Panc1 (cell line): ENCODE measurements around the gene IGF1R. TPM values are rescaled to one million over a fixed set of nuclear protein-coding genes. Genes with fewer than 3 reads are reported as not detected.

Experiments
- ATAC-seq: fragments of 200-7000 bp; cut with Tn5 transposase; 2 replicates; pipeline ENCODE4 v1.9.1; 2020; ENCODE audit warnings: mild to moderate bottlenecking, moderate library complexity
- BruUV-seq: library from RNA; stranded (reverse); fragments of 400-500 nt; replicated peaks from 2 replicates; lab custom pipeline; 2021; lab: Mats Ljungman, UMichigan
- CTCF ChIA-PET: fragments of 300-600 bp; sonication (Branson Sonifier 250); formaldehyde crosslinking; loops from one replicate; lab custom pipeline; 2022; ENCODE audit warnings: antibody characterized with exemption; lab: Charles Lee
- POLR2A ChIA-PET: fragments of 300-600 bp; sonication (Branson Sonifier 250); formaldehyde crosslinking; loops from one replicate; lab custom pipeline; 2022; ENCODE audit warnings: antibody characterized with exemption; lab: Charles Lee
- DNase-seq: peaks from one replicate; pipeline ENCODE4 v3.0.0-alpha.2; 2010; ENCODE audit warnings: low read depth, low spot score
- H3K27ac ChIP-seq: 2 replicates; pipeline ENCODE4 v1.5.1; 2011; ENCODE audit warnings: mild to moderate bottlenecking, low read length, inconsistent platforms
- H3K27me3 ChIP-seq: fragments of 200-500 bp; sonication (Bioruptor generic); 2 replicates; pipeline ENCODE4 v1.6.0; 2014; ENCODE audit warnings: low read length, inconsistent platforms; ENCODE audit not compliant: control insufficient read depth, insufficient read depth
- H3K36me3 ChIP-seq: fragments of 200-500 bp; sonication (Bioruptor generic); 2 replicates; pipeline ENCODE4 v1.5.1; 2014; ENCODE audit warnings: inconsistent platforms, mild to moderate bottlenecking, low read length, moderate library complexity; ENCODE audit not compliant: control insufficient read depth, insufficient read depth
- H3K4me1 ChIP-seq: 2 replicates; pipeline ENCODE4 v1.5.1; 2011; ENCODE audit warnings: inconsistent platforms, mild to moderate bottlenecking, low read length, moderate library complexity; ENCODE audit not compliant: control insufficient read depth, insufficient read depth
- H3K4me3 ChIP-seq, 2 experiments: 2 replicates each; pipeline ENCODE4 v1.5.1; 2011 to 2012; ENCODE audit warnings: low read depth in 2 of 2, low read length in 2 of 2, mild to moderate bottlenecking in 2 of 2, inconsistent platforms in 1 of 2, moderate library complexity in 1 of 2
- H3K9me3 ChIP-seq: fragments of 200-500 bp; sonication (Bioruptor generic); 2 replicates; pipeline ENCODE4 v1.5.1; 2014; ENCODE audit warnings: low read depth, mild to moderate bottlenecking, inconsistent platforms, low read length, moderate library complexity; ENCODE audit not compliant: control insufficient read depth, insufficient read depth
- CTCF ChIP-seq: fragments of 450-650 bp; IDR thresholded peaks from 2 replicates; pipeline ENCODE4 v1.5.1; 2017; ENCODE audit warnings: mild to moderate bottlenecking
- POLR2AphosphoS5 ChIP-seq: IDR thresholded peaks from 2 replicates; pipeline ENCODE4 v1.6.1; 2012; ENCODE audit warnings: mild to moderate bottlenecking, low read depth, low read length, moderate library complexity
- REST ChIP-seq, 2 experiments: IDR thresholded peaks; 2 replicates each; pipeline ENCODE4 v1.6.1; 2011 to 2012; ENCODE audit warnings: low read depth in 2 of 2, control low read depth in 1 of 2, low read length in 1 of 2, mild to moderate bottlenecking in 1 of 2, moderate library complexity in 1 of 2; ENCODE audit not compliant: insufficient read depth in 1 of 2
- SIN3A ChIP-seq: IDR thresholded peaks from 2 replicates; pipeline ENCODE4 v1.6.1; 2012; ENCODE audit warnings: low read depth, mild to moderate bottlenecking, low read length, moderate library complexity, borderline replicate concordance; ENCODE audit not compliant: insufficient read depth
- TCF7L2 ChIP-seq: IDR thresholded peaks from 2 replicates; pipeline ENCODE4 v1.6.1; 2011; ENCODE audit warnings: mild to moderate bottlenecking, low read depth, low read length, inconsistent platforms
- in situ Hi-C: cut with HindIII; loops from 2 replicates; pipeline ENCODE4 v1.10.0; 2016; ENCODE audit warnings: low sequenced_read_pairs, low pct_unique_long_range_greater_than_20kb
- intact Hi-C: fragments of 100-400 bp; cut with micrococcal nuclease; formaldehyde crosslinking; loops from one replicate; pipeline ENCODE4 v1.10.0; 2022; ENCODE audit not compliant: unreplicated experiment
- total RNA-seq: library from RNA; stranded (reverse); gene quantifications from one replicate; pipeline ENCODE4 v1.2.1, GENCODE V29; 2021; ENCODE audit not compliant: unreplicated experiment

IGF1R gene
- total RNA-seq, 1 experiment from 2014 or later, result 77.1 TPM

DNA sequence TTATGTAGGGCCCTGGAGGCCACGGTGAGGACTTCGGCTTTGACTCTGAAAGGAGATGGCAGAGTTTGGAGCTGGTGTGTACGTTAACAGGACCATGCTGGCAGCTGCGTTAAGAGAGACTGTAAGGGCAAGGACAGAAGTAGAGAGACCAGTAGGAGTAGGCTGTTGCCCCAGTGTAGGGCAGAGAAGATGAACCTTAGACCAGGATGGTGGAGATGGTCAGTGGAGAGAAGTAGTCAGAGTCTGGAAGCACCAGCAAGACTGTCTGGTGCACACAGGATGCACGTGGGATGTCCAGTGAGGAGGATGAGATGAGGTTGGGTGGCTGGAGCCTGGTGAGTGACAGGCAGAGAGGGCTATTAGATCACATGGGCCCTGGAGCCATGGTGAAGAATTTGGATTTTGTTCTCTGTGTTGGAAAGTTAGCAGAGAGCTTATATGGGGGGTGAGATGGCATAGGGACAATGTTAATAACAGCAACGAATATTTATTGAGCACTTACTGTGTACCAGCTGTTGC is 150.1 kb downstream of the IGF1R start:
- H3K36me3 ChIP-seq, result no peaks in the 10 kb centered on the region
- peak overlapping the region; percentile 98 for H3K27ac ChIP-seq
- DNase-seq (no peak), ATAC-seq (no peak)
- POLR2A ChIA-PET, result no interaction called here
- no peaks in the 10 kb centered on the region for H3K27me3 ChIP-seq
- intact Hi-C loops (no loop called here), in situ Hi-C loops (no loop called here)
- TF ChIP-seq TCF7L2 (no peak), SIN3A (no peak), REST (IDR thresholded peaks at IDR 0.05; ENCODE audit: insufficient read depth in 1 of 2, low read depth in 2 of 2, low read length in 1 of 2) (no peak), POLR2AphosphoS5 (no peak), CTCF (no peak)
- no TSS peak for BruUV-seq
- peaks cover 89% of the 10 kb centered on the region for H3K4me1 ChIP-seq
- no peaks in the 10 kb centered on the region for H3K9me3 ChIP-seq
- H3K4me3 ChIP-seq, result no peak overlapping the region
- CTCF ChIA-PET, result interaction anchor here (0.6 kb wide), 1 partner anchor 14 kb away, joined by 8 read pairs; no protein-coding TSS in a partner anchor

- ATAC-seq (peak; percentile 54), DNase-seq (no peak)
- Histone ChIP-seq H3K4me1 (peaks cover 89% of the 10 kb centered on the region), H3K36me3 (no peaks in the 10 kb centered on the region), H3K4me3 (peak overlapping the region; percentile 0 to 42; a peak in 2 of 4 replicates), H3K27me3 (no peaks in the 10 kb centered on the region), H3K9me3 (no peaks in the 10 kb centered on the region), H3K27ac (peak overlapping the region; percentile 98)
- BruUV-seq, result no TSS peak
- no peak for TF ChIP-seq SIN3A
- peak; percentile 25; the same call in 1 of the 2 replicates for TF ChIP-seq POLR2AphosphoS5
- TF ChIP-seq TCF7L2, result peak; percentile 71; the same call in 1 of the 2 replicates
- ChIA-PET CTCF (interaction anchor here (0.5 to 0.6 kb wide), 3 partner anchors 12 to 125 kb away, joined by 3 to 10 read pairs (median 5); no protein-coding TSS in a partner anchor), POLR2A (no interaction called here)
- intact Hi-C loops, result no loop called here
- in situ Hi-C loops, result no loop called here
Observed at GRCh38 chr15:98799461-98800390, 151.4 kb downstream of the IGF1R start.
